Measurements from ENCODE around the gene NADK2. TPM values are rescaled to one million over a fixed set of nuclear protein-coding genes. Genes with fewer than 3 reads are reported as not detected.
"Not testable (repeated sequence)": the region's sequence is repeated elsewhere in the genome, so short reads cannot be mapped to it uniquely, and the experiment has no call there.

Gene NADK2
- total RNA-seq (63.2 TPM), polyA plus RNA-seq (54.5 TPM)

- DNase-seq (ENCODE audit: extremely low spot score): peak; percentile 93
- peak within 1 kb of the TSS; percentile 99 for H3K27ac ChIP-seq (ENCODE audit: low read depth)
- under 1% methylated on average over 100 of the region's 100 CpGs for WGBS
Observed at GRCh38 chr5:36241631-36242533, at the start of gene NADK2. NADK2 (minus strand) TSS chr5:36241925; CDS start chr5:36241798, 127 bp downstream.

GRCh38 chr5:36285837-36286615 lies 44.3 kb upstream of the NADK2 start:
- no peak overlapping the region for H3K27ac ChIP-seq (ENCODE audit: low read depth)
- 72% methylated on average over 2 of the region's 2 CpGs for whole genome bisulfite sequencing
- no peak for DNase-seq (ENCODE audit: extremely low spot score)
- H3K4me1 ChIP-seq (ENCODE audit: insufficient read depth): no peaks in the 10 kb centered on the region
- no peaks in the 10 kb centered on the region for H3K36me3 ChIP-seq (ENCODE audit: insufficient read depth)
- no peak overlapping the region for H3K4me3 ChIP-seq (ENCODE audit: low read depth, low read length)

More at GRCh38 chr5:36241631-36242533, at the start of gene NADK2:
- H3K36me3 ChIP-seq (ENCODE audit: insufficient read depth): no peaks in the 10 kb centered on the region
- peak within 1 kb of the TSS; percentile 93 for H3K4me3 ChIP-seq (ENCODE audit: low read depth, low read length)
- peaks cover 3% of the 10 kb centered on the region for H3K4me1 ChIP-seq (ENCODE audit: insufficient read depth)

DNA sequence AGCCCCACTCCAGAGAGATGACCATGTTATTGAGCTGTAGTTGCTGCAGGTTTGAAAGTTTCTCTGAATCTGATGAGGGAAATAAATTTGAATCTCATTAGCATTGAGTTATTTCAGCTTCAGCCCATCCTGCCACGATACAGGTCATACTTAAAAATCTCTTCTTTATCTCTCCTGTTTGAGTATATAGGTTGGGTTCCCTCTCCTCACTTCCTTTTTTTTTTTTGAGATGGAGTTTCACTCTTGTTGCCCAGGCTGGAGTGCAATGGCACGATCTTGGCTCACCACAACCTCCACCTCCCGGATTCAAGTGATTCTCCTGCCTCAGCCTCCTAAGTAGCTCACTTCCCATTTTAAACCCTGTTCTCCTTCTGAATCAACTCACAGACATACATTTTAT lies 42.0 kb upstream of the NADK2 start:
- WGBS: 88% methylated on average over 3 of the region's 3 CpGs
- not testable (repeated sequence) for H3K4me1 ChIP-seq (ENCODE audit: insufficient read depth)

GRCh38 chr5:36281626-36282025 lies 39.9 kb upstream of the NADK2 start:
- no peak for DNase-seq (ENCODE audit: extremely low spot score)
- H3K4me1 ChIP-seq (ENCODE audit: insufficient read depth): no peaks in the 10 kb centered on the region
- no peaks in the 10 kb centered on the region for H3K36me3 ChIP-seq (ENCODE audit: insufficient read depth)
- no peak overlapping the region for H3K4me3 ChIP-seq (ENCODE audit: low read depth, low read length)
- no peak overlapping the region for H3K27ac ChIP-seq (ENCODE audit: low read depth)
- 82% methylated on average over 2 of the region's 2 CpGs for WGBS

More for the DNA sequence above, 42.0 kb upstream of the NADK2 start:
- H3K36me3 ChIP-seq (ENCODE audit: insufficient read depth); H3K27ac ChIP-seq (ENCODE audit: low read depth); DNase-seq (ENCODE audit: extremely low spot score); H3K4me3 ChIP-seq (ENCODE audit: low read depth, low read length): not testable (repeated sequence)

GRCh38 chr5:36279054-36279698 lies 37.5 kb upstream of the NADK2 start:
- no peak for DNase-seq (ENCODE audit: extremely low spot score)
- Histone ChIP-seq H3K4me1 (ENCODE audit: insufficient read depth) (no peaks in the 10 kb centered on the region), H3K27ac (ENCODE audit: low read depth) (no peak overlapping the region), H3K36me3 (ENCODE audit: insufficient read depth) (no peaks in the 10 kb centered on the region), H3K4me3 (ENCODE audit: low read depth, low read length) (no peak overlapping the region)
- WGBS: 54% methylated on average over 3 of the region's 3 CpGs

GRCh38 chr5:36277521-36278176 lies 35.9 kb upstream of the NADK2 start:
- Histone ChIP-seq H3K4me3 (ENCODE audit: low read depth, low read length) (no peak overlapping the region), H3K4me1 (ENCODE audit: insufficient read depth) (no peaks in the 10 kb centered on the region), H3K36me3 (ENCODE audit: insufficient read depth) (no peaks in the 10 kb centered on the region), H3K27ac (ENCODE audit: low read depth) (no peak overlapping the region)
- DNase-seq (ENCODE audit: extremely low spot score): no peak
- 84% methylated on average over 5 of the region's 5 CpGs for WGBS

DNA sequence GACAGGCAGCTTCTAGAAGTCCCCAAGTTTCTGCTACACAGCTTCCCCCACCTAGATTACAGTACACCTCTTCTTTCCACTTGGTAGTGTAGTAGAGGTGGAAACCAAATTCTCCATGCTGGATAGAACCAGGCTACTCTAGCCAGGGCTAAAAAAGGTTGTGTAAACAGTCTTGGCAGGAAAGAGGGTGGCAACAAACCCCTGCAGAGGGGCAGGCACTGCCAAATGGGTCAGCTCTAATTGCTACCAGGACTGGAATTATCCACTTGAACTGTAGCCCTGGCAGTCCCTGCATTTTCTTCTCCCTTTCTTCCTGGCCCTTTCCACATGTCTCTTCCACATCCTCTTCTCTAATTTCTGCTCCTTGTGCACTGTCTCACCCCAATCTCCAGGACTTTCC lies 35.1 kb upstream of the NADK2 start:
- Histone ChIP-seq H3K4me3 (ENCODE audit: low read depth, low read length) (no peak overlapping the region), H3K36me3 (ENCODE audit: insufficient read depth) (no peaks in the 10 kb centered on the region), H3K27ac (ENCODE audit: low read depth) (no peak overlapping the region), H3K4me1 (ENCODE audit: insufficient read depth) (no peaks in the 10 kb centered on the region)
- no peak for DNase-seq (ENCODE audit: extremely low spot score)

DNA sequence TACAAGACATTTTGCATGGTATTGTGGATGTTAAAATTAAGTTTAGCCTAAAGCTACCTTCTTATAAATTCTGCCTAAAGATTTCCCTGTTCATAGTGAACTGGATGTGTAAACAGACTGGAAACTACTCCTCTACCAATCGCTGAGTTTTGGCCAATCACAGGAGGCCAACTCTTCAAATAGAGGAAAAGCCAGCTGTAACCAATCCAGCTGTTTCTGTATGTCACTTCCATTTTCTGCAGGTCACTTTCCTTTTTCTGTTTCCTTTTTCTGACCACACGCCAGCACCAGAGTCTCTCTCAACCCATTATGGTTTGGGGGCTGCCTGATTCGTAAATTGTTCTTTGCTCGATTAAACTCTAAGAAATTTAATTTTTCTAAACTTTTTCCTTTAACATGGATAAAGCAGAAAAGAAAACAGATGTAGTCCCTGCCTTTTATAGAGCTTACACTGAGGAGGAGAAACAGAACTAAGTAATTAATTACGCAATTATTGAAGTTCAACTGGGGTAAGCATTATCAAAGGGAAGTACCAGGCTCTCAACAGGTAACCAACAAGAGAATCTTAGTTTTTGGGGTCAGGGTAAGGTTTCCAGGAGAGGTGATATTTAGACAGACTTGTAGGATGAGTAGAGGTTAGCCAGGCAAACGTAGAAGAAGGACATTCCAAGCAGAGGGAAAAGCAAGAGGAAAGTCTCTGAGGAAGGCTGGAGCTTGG lies 32.2 kb upstream of the NADK2 start:
- H3K36me3 ChIP-seq (ENCODE audit: insufficient read depth): peaks cover 2% of the 10 kb centered on the region
- no peak overlapping the region for H3K27ac ChIP-seq (ENCODE audit: low read depth)
- no peak overlapping the region for H3K4me3 ChIP-seq (ENCODE audit: low read depth, low read length)
- H3K4me1 ChIP-seq (ENCODE audit: insufficient read depth): no peaks in the 10 kb centered on the region
- DNase-seq (ENCODE audit: extremely low spot score): no peak
- WGBS: 72% methylated on average over 6 of the region's 6 CpGs

DNA sequence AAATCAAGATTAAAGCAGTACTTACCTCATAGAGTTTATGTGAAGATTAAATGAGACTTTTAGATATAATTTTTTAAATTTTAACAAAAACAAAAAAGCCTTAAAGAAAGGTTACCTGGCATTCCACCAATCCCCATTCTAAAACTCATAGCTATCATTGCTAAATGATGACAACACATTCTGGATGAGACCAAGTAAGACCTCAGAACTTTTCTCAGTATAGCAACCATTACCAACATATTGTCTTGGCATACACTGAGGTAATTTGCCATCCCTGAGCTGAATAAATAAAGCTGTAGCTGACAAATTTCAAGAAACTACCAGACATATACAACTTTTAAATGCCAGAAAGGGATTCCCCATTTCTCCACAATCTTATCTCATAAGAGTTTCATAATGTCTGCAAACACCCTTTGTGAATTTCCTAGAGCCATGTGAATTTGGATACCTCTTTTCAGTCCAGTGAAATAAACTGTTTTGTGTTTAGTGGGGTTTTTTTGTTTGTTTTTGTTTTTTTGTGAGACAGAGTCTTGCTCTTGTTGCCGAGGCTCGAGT lies 30.5 kb upstream of the NADK2 start:
- H3K4me3 ChIP-seq (ENCODE audit: low read depth, low read length): no peak overlapping the region
- no peak for DNase-seq (ENCODE audit: extremely low spot score)
- no peak overlapping the region for H3K27ac ChIP-seq (ENCODE audit: low read depth)
- peaks cover 2% of the 10 kb centered on the region for H3K36me3 ChIP-seq (ENCODE audit: insufficient read depth)
- no peaks in the 10 kb centered on the region for H3K4me1 ChIP-seq (ENCODE audit: insufficient read depth)
- 89% methylated on average over 2 of the region's 2 CpGs for WGBS

DNA sequence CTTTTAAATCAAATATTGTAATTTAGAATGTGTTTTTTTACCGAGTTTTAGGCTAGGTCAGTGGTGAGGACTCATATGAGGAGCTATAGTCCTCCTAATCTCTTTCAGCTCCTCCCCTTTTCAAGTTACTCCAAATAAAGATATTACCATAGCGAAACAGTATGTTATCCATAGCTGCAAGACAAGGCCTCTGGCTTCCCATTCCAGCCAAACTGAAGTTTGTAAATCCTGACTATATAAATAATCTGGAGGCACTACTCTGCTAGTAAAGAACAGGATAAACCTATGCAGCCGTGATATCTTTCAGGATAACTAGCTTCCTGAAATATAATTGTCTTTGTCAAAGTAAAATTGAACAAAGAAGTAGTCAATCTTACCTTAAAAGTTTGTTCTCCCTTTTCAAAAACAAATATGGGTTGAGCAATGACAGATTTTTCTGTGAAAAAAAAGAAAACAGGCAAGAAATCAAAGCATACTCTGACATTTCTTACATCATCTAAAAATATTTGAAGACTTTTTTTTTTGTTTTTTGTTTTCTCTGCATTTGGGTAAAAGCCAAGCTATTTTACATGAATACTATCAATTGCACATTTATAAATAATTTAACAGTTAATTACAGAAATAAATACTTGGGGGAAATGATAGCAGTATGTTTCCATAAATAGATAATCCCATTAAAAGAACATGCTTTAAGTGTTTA lies 29.3 kb upstream of the NADK2 start:
- Histone ChIP-seq H3K27ac (ENCODE audit: low read depth) (no peak overlapping the region), H3K4me3 (ENCODE audit: low read depth, low read length) (no peak overlapping the region), H3K36me3 (ENCODE audit: insufficient read depth) (peaks cover 2% of the 10 kb centered on the region), H3K4me1 (ENCODE audit: insufficient read depth) (no peaks in the 10 kb centered on the region)
- no peak for DNase-seq (ENCODE audit: extremely low spot score)
- WGBS: 50% methylated on average over 3 of the region's 3 CpGs

GRCh38 chr5:36270175-36270574 lies 28.4 kb upstream of the NADK2 start:
- Histone ChIP-seq H3K36me3 (ENCODE audit: insufficient read depth) (peaks cover 2% of the 10 kb centered on the region), H3K4me3 (ENCODE audit: low read depth, low read length) (no peak overlapping the region), H3K4me1 (ENCODE audit: insufficient read depth) (no peaks in the 10 kb centered on the region), H3K27ac (ENCODE audit: low read depth) (no peak overlapping the region)
- no peak for DNase-seq (ENCODE audit: extremely low spot score)
- 89% methylated on average over 3 of the region's 3 CpGs for WGBS

- no peak overlapping the region for H3K27ac ChIP-seq (ENCODE audit: low read depth)
- no peak overlapping the region for H3K4me3 ChIP-seq (ENCODE audit: low read depth, low read length)
- no peaks in the 10 kb centered on the region for H3K4me1 ChIP-seq (ENCODE audit: insufficient read depth)
- DNase-seq (ENCODE audit: extremely low spot score): no peak
- peaks cover 2% of the 10 kb centered on the region for H3K36me3 ChIP-seq (ENCODE audit: insufficient read depth)
Observed at GRCh38 chr5:36269478-36269877, 27.8 kb upstream of the NADK2 start.
